Measurements from ENCODE around the gene HSPBP1. TPM values are rescaled to one million over a fixed set of nuclear protein-coding genes. Genes with fewer than 3 reads are reported as not detected.

HSPBP1 gene
- total and polyA plus RNA-seq, 9 of the 15 experiments (the other 6 are each of a cell fraction or from before 2014, with no cell fraction given), result 0.83 to 81.3 (median 21.8) TPM

DNA sequence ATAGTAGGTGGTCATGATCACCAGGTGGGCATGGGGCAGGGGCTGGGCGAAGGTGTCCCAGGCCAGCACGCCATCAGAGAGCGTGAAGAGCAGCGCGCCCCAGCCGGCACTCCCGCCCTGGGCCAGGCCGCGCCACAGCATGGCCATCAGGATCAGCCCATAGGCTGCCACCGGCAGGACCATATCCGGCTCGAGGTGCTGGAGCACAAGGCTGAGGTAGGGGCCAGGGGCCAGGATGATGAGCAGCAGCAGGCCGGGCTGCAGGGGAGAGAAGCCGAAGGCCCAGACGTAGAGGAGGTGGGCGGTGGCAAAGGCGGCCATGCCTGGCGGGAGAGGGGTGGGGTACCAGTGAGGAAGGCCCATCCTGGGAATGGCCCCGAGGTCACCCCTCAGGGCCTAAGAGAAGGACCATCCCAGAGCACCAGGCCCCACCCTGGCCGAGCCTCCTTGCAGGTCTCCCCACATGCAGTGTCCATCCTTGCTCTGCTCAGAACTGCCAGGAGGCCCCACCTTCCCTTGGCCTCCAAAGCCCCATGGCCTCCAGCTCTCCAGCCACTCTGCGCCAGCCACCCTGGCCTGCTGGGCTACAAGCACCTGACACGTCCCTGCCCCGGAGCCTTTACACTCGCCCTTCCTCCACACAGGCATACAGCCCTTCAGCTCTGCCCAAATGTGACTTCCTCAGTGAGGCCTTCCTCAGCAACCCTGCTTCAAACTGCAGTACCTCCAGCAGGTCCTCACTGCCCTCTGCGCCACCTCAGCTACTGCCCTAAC, 52.5 kb downstream of the HSPBP1 start (continued):
- TF ChIP-seq, protein P1, sequence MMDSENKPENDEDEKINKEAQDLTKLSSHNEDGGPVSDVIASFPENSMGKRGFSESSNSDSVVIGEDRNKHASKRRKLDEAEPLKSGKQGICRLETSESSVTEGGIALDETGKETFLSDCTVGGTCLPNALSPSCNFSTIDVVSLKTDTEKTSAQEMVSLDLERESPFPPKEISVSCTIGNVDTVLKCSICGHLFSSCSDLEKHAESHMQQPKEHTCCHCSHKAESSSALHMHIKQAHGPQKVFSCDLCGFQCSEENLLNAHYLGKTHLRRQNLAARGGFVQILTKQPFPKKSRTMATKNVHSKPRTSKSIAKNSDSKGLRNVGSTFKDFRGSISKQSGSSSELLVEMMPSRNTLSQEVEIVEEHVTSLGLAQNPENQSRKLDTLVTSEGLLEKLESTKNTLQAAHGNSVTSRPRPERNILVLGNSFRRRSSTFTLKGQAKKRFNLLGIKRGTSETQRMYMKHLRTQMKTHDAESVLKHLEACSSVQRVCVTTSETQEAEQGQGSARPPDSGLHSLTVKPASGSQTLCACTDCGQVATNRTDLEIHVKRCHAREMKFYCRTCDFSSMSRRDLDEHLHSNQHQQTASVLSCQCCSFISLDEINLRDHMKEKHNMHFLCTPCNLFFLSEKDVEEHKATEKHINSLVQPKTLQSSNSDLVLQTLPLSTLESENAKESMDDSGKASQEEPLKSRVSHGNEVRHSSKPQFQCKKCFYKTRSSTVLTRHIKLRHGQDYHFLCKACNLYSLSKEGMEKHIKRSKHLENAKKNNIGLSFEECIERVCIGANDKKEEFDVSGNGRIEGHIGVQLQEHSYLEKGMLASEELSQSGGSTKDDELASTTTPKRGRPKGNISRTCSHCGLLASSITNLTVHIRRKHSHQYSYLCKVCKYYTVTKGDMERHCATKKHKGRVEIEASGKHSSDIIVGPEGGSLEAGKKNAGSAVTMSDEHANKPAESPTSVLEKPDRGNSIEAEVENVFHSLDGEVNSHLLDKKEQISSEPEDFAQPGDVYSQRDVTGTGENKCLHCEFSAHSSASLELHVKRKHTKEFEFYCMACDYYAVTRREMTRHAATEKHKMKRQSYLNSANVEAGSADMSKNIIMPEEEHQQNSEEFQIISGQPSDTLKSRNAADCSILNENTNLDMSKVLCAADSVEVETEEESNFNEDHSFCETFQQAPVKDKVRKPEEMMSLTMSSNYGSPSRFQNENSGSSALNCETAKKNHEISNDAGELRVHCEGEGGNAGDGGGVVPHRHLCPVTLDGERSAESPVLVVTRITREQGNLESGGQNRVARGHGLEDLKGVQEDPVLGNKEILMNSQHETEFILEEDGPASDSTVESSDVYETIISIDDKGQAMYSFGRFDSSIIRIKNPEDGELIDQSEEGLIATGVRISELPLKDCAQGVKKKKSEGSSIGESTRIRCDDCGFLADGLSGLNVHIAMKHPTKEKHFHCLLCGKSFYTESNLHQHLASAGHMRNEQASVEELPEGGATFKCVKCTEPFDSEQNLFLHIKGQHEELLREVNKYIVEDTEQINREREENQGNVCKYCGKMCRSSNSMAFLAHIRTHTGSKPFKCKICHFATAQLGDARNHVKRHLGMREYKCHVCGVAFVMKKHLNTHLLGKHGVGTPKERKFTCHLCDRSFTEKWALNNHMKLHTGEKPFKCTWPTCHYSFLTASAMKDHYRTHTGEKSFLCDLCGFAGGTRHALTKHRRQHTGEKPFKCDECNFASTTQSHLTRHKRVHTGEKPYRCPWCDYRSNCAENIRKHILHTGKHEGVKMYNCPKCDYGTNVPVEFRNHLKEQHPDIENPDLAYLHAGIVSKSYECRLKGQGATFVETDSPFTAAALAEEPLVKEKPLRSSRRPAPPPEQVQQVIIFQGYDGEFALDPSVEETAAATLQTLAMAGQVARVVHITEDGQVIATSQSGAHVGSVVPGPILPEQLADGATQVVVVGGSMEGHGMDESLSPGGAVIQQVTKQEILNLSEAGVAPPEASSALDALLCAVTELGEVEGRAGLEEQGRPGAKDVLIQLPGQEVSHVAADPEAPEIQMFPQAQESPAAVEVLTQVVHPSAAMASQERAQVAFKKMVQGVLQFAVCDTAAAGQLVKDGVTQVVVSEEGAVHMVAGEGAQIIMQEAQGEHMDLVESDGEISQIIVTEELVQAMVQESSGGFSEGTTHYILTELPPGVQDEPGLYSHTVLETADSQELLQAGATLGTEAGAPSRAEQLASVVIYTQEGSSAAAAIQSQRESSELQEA (IDR thresholded peaks at IDR 0.05; ENCODE audit: low read depth), result no peak
- no peak for TF ChIP-seq ZNF232 (CRISPR knock-in tag; IDR thresholded peaks at IDR 0.05)
- no peak for TF ChIP-seq MAZ (CRISPR knock-in tag; conservative IDR thresholded peaks at IDR 0.05 in 1 of 2, IDR thresholded peaks at IDR 0.05 in 1 of 2)
- TF ChIP-seq SUPT5H (IDR thresholded peaks at IDR 0.05), result 0 out of 2 replicates have a peak, but pooled peaks have one; percentile 33
- TF ChIP-seq TEAD1 (CRISPR knock-in tag; IDR thresholded peaks at IDR 0.05), result no peak
- TF ChIP-seq POLR2G (IDR thresholded peaks at IDR 0.05; ENCODE audit: low read depth, low read length), result peak; percentile 75
- TF ChIP-seq, protein P2, sequence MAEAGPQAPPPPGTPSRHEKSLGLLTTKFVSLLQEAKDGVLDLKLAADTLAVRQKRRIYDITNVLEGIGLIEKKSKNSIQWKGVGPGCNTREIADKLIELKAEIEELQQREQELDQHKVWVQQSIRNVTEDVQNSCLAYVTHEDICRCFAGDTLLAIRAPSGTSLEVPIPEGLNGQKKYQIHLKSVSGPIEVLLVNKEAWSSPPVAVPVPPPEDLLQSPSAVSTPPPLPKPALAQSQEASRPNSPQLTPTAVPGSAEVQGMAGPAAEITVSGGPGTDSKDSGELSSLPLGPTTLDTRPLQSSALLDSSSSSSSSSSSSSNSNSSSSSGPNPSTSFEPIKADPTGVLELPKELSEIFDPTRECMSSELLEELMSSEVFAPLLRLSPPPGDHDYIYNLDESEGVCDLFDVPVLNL (CRISPR knock-in tag; IDR thresholded peaks at IDR 0.05; ENCODE audit: low read depth), result no peak
- no peak for TF ChIP-seq TARDBP (IDR thresholded peaks at IDR 0.05)
- peak; percentile 16 for TF ChIP-seq RBM22 (IDR thresholded peaks at IDR 0.05; ENCODE audit: low read depth, low read length, poor library complexity, severe bottlenecking)
- TF ChIP-seq KHSRP (IDR thresholded peaks at IDR 0.05), result no peak
- TF ChIP-seq CBX8 (IDR thresholded peaks at IDR 0.05; ENCODE audit: borderline replicate concordance, extremely low read depth, low read depth, low read length, poor library complexity, severe bottlenecking), result no peak
- no peak for TF ChIP-seq SAFB (IDR thresholded peaks at IDR 0.05; ENCODE audit: borderline replicate concordance, low read depth, low read length)
- no peak for TF ChIP-seq TCFL5 (CRISPR knock-in tag; conservative IDR thresholded peaks at IDR 0.05)
- TF ChIP-seq ZNF146 (CRISPR knock-in tag; IDR thresholded peaks at IDR 0.05; ENCODE audit: unreplicated experiment), result no peak
- TF ChIP-seq NR2C1 (IDR thresholded peaks at IDR 0.05), result no peak
- TF ChIP-seq NR2C1 (tag; IDR thresholded peaks at IDR 0.05), result no peak
- TF ChIP-seq, protein P3, sequence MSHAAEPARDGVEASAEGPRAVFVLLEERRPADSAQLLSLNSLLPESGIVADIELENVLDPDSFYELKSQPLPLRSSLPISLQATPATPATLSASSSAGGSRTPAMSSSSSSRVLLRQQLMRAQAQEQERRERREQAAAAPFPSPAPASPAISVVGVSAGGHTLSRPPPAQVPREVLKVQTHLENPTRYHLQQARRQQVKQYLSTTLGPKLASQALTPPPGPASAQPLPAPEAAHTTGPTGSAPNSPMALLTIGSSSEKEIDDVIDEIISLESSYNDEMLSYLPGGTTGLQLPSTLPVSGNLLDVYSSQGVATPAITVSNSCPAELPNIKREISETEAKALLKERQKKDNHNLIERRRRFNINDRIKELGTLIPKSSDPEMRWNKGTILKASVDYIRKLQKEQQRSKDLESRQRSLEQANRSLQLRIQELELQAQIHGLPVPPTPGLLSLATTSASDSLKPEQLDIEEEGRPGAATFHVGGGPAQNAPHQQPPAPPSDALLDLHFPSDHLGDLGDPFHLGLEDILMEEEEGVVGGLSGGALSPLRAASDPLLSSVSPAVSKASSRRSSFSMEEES (CRISPR knock-in tag; IDR thresholded peaks at IDR 0.05), result no peak
